HG03439 (cell line): ENCODE results near the gene NPIPA1.
A peak's percentile ranks its signal among the peaks of the same experiment; 100 is the strongest.
"Not testable (repeated sequence)": the region's sequence is repeated elsewhere in the genome, so short reads cannot be mapped to it uniquely, and the experiment has no call there.

ENCODE experiments used
- ATAC-seq: cut with Tn5 transposase; IDR thresholded peaks from one replicate; pipeline ENCODE4 v1.9.1; 2021; ENCODE audit warnings: mild to moderate bottlenecking, moderate library complexity; ENCODE audit not compliant: unreplicated experiment

Gene NPIPA1

GRCh38 chr16:14975418-14976194 lies 38.4 kb downstream of the NPIPA1 start:
- ATAC-seq = peak; percentile 21

- ATAC-seq = not testable (repeated sequence)
These were observed 39.9 kb downstream of the NPIPA1 start for GRCh38 chr16:14976971-14977736.

GRCh38 chr16:14978281-14978680 lies 41.0 kb downstream of the NPIPA1 start:
- ATAC-seq = not testable (repeated sequence)

- not testable (repeated sequence) for ATAC-seq
These were observed 41.7 kb downstream of the NPIPA1 start for GRCh38 chr16:14978908-14979307.

- not testable (repeated sequence) for ATAC-seq
These were observed 44.0 kb downstream of the NPIPA1 start for GRCh38 chr16:14981234-14981633.

- ATAC-seq = not testable (repeated sequence)
These were observed 45.3 kb downstream of the NPIPA1 start for GRCh38 chr16:14982521-14982920.

- not testable (repeated sequence) for ATAC-seq
These were observed 50.8 kb downstream of the NPIPA1 start for GRCh38 chr16:14988092-14988491.

GRCh38 chr16:14988661-14989191 lies 51.5 kb downstream of the NPIPA1 start:
- not testable (repeated sequence) for ATAC-seq

- ATAC-seq = not testable (repeated sequence)
These were observed 52.3 kb downstream of the NPIPA1 start for GRCh38 chr16:14989291-14990281.

- ATAC-seq = not testable (repeated sequence)
These were observed 56.3 kb downstream of the NPIPA1 start for GRCh38 chr16:14993277-14994151.

GRCh38 chr16:14996702-14997101 lies 59.5 kb downstream of the NPIPA1 start:
- not testable (repeated sequence) for ATAC-seq

GRCh38 chr16:14998300-14998699 lies 61.1 kb downstream of the NPIPA1 start:
- not testable (repeated sequence) for ATAC-seq

- not testable (repeated sequence) for ATAC-seq
These were observed 62.6 kb downstream of the NPIPA1 start for GRCh38 chr16:14999845-15000244.
